ENCODE results near the gene GDE1.

- no peak for TF ChIP-seq SPI1 (IDR thresholded peaks at IDR 0.05; ENCODE audit: borderline replicate concordance, low read depth)
- TF ChIP-seq CTCF (IDR thresholded peaks at IDR 0.05; ENCODE audit: insufficient read depth, low read length) = no peak
Measured at GRCh38 chr16:19524356-19524615, 2.4 kb upstream of the GDE1 start.
